Esophagus (tissue), 2 donors: ENCODE data around the gene KRT14. TPM values are rescaled to one million over a fixed set of nuclear protein-coding genes. Genes with fewer than 3 reads are reported as not detected.
"Not testable (repeated sequence)": the region's sequence is repeated elsewhere in the genome, so short reads cannot be mapped to it uniquely, and the experiment has no call there.

ENCODE experiments used
- H3K27ac ChIP-seq, 2 donors: one replicate each; pipeline ENCODE4 v1.5.1; 2013; ENCODE audit warnings: low read depth in 2 of 2, mild to moderate bottlenecking in 2 of 2, inconsistent platforms in 1 of 2, low read length in 1 of 2, moderate library complexity in 1 of 2
- H3K27me3 ChIP-seq, 2 donors: one replicate each; pipeline ENCODE4 v1.6.1; 2013; ENCODE audit warnings: low read length in 2 of 2, control low read depth in 1 of 2, mild to moderate bottlenecking in 1 of 2; ENCODE audit not compliant: insufficient read depth in 2 of 2, control insufficient read depth in 1 of 2
- H3K36me3 ChIP-seq, 2 donors: one replicate each; pipeline ENCODE4 v1.6.1; 2013; ENCODE audit warnings: low read length in 1 of 2; ENCODE audit not compliant: control insufficient read depth in 2 of 2, insufficient read depth in 2 of 2
- H3K4me1 ChIP-seq, 2 donors: one replicate each; pipeline ENCODE4 v1.6.1; 2013; ENCODE audit warnings: low read length in 1 of 2; ENCODE audit not compliant: control insufficient read depth in 2 of 2, insufficient read depth in 2 of 2
- H3K4me3 ChIP-seq, 2 donors: one replicate each; pipeline ENCODE4 v1.5.1; 2013; ENCODE audit warnings: low read length in 2 of 2, mild to moderate bottlenecking in 2 of 2, low read depth in 1 of 2, moderate library complexity in 1 of 2
- H3K9me3 ChIP-seq, 2 donors: one replicate each; pipeline ENCODE4 v1.6.1; 2013; ENCODE audit warnings: mild to moderate bottlenecking in 2 of 2, low read depth in 1 of 2, low read length in 1 of 2, moderate library complexity in 1 of 2; ENCODE audit not compliant: control insufficient read depth in 2 of 2, insufficient read depth in 1 of 2
- WGBS, 2 donors: extraction: QIAGEN DNeasy Blood & Tissue Kit; methylation state at CpG; one replicate each; pipeline ENCODE4 v1.1.7; 2013; 5-methylcytosine and 5-hydroxymethylcytosine counted together
- polyA plus RNA-seq, 2 donors: library from polyadenylated mRNA; stranded (reverse); fragments of 200-250 nt; gene quantifications; one replicate each; pipeline ENCODE4 v1.2.3, GENCODE V29; 2013
- donor health status: healthy with polysubstance abuse.
- donor health status: Bipolar disorder and iron deficiency.

The KRT14 gene
- polyA plus RNA-seq, 2 donors = 516 to 1,961 TPM

GRCh38 chr17:41629316-41629715, 42.6 kb upstream of the KRT14 start:
- Histone ChIP-seq H3K36me3 (no peaks in the 10 kb centered on the region), H3K4me3 (no peak overlapping the region), H3K9me3 (peaks cover 0 to 2% of the 10 kb centered on the region in 2 donors), H3K4me1 (peaks cover 2 to 15% of the 10 kb centered on the region in 2 donors), H3K27me3 (no peaks in the 10 kb centered on the region), H3K27ac (no peak overlapping the region)
- WGBS, 2 donors = 73 to 74% methylated on average over 10 of the region's 10 CpGs

- 53 to 70% methylated on average over 11 of the region's 11 CpGs for WGBS, 2 donors
- H3K36me3 ChIP-seq, H3K4me3 ChIP-seq, H3K27me3 ChIP-seq, H3K9me3 ChIP-seq: not testable (repeated sequence)
- H3K27ac ChIP-seq = peak overlapping the region in 1 of 2 donors; percentile 45
- peaks cover 2 to 20% of the 10 kb centered on the region in 2 donors for H3K4me1 ChIP-seq
Observed at GRCh38 chr17:41628621-41629255, 42.0 kb upstream of the KRT14 start.

- H3K27me3 ChIP-seq, H3K9me3 ChIP-seq, H3K4me3 ChIP-seq, H3K36me3 ChIP-seq, H3K27ac ChIP-seq: not testable (repeated sequence)
- WGBS, 2 donors = 55 to 62% methylated on average over 1 of the region's 1 CpG
- H3K4me1 ChIP-seq = peaks cover 2 to 23% of the 10 kb centered on the region in 2 donors
Observed at GRCh38 chr17:41628073-41628370, 41.3 kb upstream of the KRT14 start.

DNA sequence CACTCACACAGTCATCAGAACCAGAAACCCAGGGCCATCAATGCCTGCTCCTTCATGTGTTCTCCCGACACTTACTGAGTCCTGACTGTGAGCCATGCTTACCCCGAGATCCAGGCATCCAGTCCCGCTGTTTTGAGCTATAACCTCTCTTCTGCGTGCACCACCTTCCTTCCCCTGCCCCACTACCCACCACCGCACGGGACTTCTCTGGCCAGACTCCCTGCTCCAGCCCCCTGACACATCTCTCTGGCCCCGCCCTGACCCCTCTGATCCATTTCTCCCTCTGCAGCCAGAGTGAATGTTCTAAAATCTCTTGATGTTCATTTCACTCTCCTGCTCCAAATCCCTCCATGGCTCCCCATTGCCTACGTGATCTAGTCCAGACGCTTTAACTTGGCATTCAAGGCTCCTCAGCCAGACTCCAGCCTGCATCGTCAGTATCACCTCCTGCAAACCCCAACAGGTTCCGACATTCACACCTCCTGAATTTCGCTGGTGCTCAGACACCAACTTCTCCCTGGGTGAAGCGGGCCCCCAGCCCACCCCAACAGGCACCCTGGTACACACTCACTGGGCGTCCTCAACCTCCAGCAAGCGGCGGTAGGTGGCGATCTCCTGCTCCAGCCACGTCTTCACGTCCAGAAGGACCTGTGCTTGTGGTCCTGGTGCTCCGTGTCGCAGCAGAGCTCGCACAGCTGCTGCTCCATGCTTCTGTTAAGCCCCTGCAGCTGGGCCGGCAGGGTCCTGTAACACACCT, 40.8 kb upstream of the KRT14 start:
- Histone ChIP-seq H3K36me3 (no peaks in the 10 kb centered on the region), H3K9me3 (peaks cover 0 to 2% of the 10 kb centered on the region in 2 donors), H3K27me3 (no peaks in the 10 kb centered on the region), H3K4me3 (no peak overlapping the region), H3K4me1 (peaks cover 2 to 23% of the 10 kb centered on the region in 2 donors), H3K27ac (no peak overlapping the region)
- WGBS, 2 donors = 87 to 88% methylated on average over 23 of the region's 23 CpGs

GRCh38 chr17:41626914-41627295, 40.2 kb upstream of the KRT14 start:
- H3K27me3 ChIP-seq, H3K4me3 ChIP-seq, H3K36me3 ChIP-seq, H3K27ac ChIP-seq, H3K9me3 ChIP-seq: not testable (repeated sequence)
- WGBS, 2 donors = 84 to 88% methylated on average over 5 of the region's 5 CpGs
- H3K4me1 ChIP-seq = peaks cover 2 to 23% of the 10 kb centered on the region in 2 donors

DNA sequence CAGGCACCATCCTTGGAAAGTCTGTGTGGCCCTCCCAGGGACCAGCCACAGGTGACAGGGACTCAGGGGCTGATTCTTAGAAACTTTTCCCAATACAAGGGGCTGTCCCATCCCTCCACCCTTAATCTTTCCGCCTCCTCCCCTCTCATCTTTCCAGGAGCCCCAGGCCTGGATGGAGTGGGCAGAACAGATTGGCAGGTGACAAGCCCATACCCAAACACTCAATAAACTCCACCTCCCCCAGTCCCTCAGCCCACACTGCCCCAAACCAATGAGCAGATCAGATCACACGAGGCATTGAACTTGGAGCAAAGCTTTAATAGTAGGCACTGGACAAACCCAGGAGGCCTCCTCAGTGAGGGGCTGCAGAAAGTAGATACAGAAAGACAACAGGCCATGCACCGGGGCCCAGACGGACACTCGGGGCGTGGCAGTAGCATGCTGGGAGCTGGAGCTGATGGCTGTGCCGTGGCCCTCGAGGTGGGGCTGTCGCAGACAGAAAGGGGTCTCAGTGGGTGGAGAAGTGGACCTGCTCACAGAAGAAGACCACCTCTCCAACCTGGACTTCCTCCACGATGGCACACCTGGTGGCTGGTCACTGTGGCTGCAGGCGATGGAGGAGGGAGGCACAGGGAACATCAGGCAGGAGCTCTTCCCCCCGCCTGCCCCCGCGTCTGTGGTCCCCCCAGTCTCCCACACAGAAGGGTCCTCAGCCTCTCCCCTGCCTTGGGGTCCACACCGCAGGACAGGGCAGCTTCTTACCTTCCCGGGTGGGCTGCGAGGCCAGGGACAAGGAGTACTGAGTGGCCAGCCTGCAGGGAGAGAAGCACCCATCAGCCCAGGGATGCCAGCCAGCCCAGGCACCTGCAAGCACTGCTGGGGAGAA, 39.6 kb upstream of the KRT14 start:
- peaks cover 2 to 23% of the 10 kb centered on the region in 2 donors for H3K4me1 ChIP-seq
- not testable (repeated sequence) for H3K36me3 ChIP-seq, H3K27ac ChIP-seq, H3K4me3 ChIP-seq, H3K9me3 ChIP-seq, H3K27me3 ChIP-seq
- WGBS, 2 donors = 87 to 91% methylated on average over 16 to 17 of the region's 17 CpGs

DNA sequence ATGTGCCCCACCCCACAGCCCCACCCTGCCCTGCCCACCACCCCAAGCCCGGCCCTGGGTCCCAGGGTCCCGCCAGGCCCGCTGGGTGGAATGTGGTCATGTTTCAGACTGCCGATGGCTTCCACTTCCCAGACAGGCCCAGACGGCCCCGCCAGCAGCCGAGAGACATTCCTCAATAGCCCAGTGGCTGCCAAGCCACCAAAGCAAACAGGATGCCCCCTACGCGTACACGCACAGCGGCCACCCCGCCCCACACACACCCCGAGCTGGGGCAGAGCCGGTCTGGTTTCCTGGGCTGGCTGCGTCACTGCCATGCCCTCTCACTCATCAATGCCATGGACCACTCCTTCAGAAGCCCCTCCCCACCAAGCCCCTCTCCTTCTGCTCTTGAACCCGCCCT, 38.9 kb upstream of the KRT14 start:
- 44 to 50% methylated on average over 16 of the region's 16 CpGs for WGBS, 2 donors
- peaks cover 2 to 27% of the 10 kb centered on the region in 2 donors for H3K4me1 ChIP-seq
- no peaks in the 10 kb centered on the region for H3K36me3 ChIP-seq
- peaks cover 0 to 2% of the 10 kb centered on the region in 2 donors for H3K9me3 ChIP-seq
- no peak overlapping the region for H3K27ac ChIP-seq
- no peak overlapping the region for H3K4me3 ChIP-seq
- H3K27me3 ChIP-seq = no peaks in the 10 kb centered on the region

- Histone ChIP-seq H3K36me3 (no peaks in the 10 kb centered on the region), H3K27me3 (no peaks in the 10 kb centered on the region), H3K4me3 (peak within 1 kb of the TSS; percentile 13 to 20), H3K9me3 (peaks cover 0 to 2% of the 10 kb centered on the region in 2 donors), H3K27ac (peak within 1 kb of the TSS in 1 of 2 donors; percentile 24), H3K4me1 (peaks cover 2 to 28% of the 10 kb centered on the region in 2 donors)
- WGBS, 2 donors = 43 to 53% methylated on average over 30 to 32 of the region's 33 CpGs
Observed at GRCh38 chr17:41624208-41625101, 37.8 kb upstream of the KRT14 start, which contains the start of gene KRT17. Gene KRT17, minus strand, starts transcription at chr17:41624575. Its CDS starts 66 bp downstream, at chr17:41624509.
